GM10847 (cell line): ENCODE data around the gene GPNMB.

Experiments used
- POLR2A ChIP-seq: IDR thresholded peaks from 2 replicates; pipeline ENCODE4 v1.6.1; 2011; ENCODE audit not compliant: insufficient read length; ENCODE audit errors: extremely low read depth

Gene GPNMB

GRCh38 chr7:23220690-23221305 lies 25.8 kb upstream of the GPNMB start:
- TF ChIP-seq POLR2A, result no peak

- TF ChIP-seq POLR2A, result no peak
Measured at GRCh38 chr7:23222439-23223030, 24.0 kb upstream of the GPNMB start.

- TF ChIP-seq POLR2A, result no peak
Measured at GRCh38 chr7:23226844-23227450, 19.6 kb upstream of the GPNMB start.

DNA sequence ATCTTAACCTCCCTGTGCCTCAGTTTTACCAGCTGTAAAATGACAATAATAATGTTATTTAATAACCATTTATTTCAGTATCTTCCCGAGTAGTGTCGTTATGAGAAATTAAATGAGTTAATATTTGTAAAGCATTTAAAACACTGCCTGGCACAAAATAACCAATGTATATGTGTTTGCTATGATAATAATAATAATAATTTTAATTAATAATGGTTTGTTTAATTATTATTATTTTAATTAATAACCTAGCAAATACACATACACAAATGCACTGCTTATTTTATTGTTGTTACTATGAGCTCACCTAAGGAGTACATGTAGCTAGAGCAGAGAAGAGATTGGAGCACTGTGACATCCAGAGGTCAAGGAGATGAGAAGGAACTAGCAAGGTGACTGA lies 18.2 kb upstream of the GPNMB start:
- TF ChIP-seq POLR2A, result no peak

- no peak for TF ChIP-seq POLR2A
Measured at GRCh38 chr7:23230641-23231101, 15.9 kb upstream of the GPNMB start.

- no peak for TF ChIP-seq POLR2A
Measured at GRCh38 chr7:23232966-23233365, 13.6 kb upstream of the GPNMB start.

DNA sequence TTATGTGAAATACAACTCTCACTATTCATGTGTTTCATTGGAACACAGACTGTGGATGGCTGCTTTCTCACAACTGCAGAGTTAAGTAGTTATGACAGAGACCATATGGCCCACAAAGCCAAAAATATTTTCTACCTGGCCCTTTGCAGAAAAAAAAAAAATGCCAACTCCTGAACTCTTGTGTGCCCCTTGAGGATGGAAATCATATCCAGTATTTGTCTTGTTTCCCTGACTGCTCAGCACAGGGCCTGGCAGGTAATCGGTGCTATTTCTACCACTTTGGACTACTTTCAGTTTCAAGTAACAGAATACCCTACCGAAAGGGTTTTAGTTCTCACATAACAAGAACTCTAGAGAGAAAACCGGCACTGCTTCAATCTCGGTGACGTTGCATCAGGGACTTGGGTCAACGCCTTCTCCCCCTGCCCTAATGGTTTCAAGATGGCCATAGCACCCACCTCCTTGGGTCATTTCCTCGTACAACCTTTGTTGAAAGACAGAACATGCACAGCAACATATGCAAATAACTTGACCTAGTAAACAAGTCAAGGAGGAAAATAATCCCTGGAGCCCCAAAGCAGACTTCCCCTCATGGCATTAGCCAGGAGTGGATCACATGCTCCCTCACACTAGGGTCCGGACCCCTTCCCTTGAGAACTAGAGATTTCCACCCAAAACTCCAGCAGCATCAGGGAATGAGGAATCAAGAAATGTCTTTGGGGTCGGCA lies 11.8 kb upstream of the GPNMB start:
- TF ChIP-seq POLR2A, result no peak

GRCh38 chr7:23235813-23236221 lies 10.8 kb upstream of the GPNMB start:
- TF ChIP-seq POLR2A, result no peak

- TF ChIP-seq POLR2A, result no peak
Measured at GRCh38 chr7:23237000-23237399, 9.6 kb upstream of the GPNMB start.

- no peak for TF ChIP-seq POLR2A
Measured at GRCh38 chr7:23238983-23239652, 7.5 kb upstream of the GPNMB start.

DNA sequence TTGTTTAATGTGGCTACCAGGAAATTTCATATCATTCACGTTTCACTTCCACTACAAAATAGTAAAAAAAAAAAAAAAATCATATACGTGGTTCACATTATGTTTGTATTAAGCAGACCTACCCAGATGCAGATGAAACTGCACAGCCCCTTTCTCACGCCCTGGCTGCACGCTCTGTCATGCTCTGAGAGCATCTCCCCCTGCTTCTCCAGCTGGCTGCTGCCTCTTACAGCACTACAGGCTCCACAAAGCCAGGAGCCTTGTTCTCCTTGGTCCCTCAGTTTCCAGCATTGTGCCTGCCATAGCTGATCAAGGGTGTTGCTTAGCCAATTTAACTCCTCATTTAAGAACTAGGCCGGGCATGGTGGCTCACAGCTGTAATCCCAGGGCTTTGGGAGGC lies 6.9 kb upstream of the GPNMB start:
- TF ChIP-seq POLR2A, result no peak

GRCh38 chr7:23242321-23242720 lies 4.3 kb upstream of the GPNMB start:
- TF ChIP-seq POLR2A, result no peak

GRCh38 chr7:23242935-23243334 lies 3.6 kb upstream of the GPNMB start:
- no peak for TF ChIP-seq POLR2A

- TF ChIP-seq POLR2A, result no peak
Measured at GRCh38 chr7:23247046-23247602, 549 bp downstream of the GPNMB start.
